LNCAP (cell line): Measurements from ENCODE around the gene APOA4.

Experiments used
- TF ChIP-seq, protein P1 (sequence below): fragments of 450-650 bp; IDR thresholded peaks from 2 replicates; pipeline ENCODE4 v1.5.1; 2017; ENCODE audit warnings: mild to moderate bottlenecking

Gene APOA4

DNA sequence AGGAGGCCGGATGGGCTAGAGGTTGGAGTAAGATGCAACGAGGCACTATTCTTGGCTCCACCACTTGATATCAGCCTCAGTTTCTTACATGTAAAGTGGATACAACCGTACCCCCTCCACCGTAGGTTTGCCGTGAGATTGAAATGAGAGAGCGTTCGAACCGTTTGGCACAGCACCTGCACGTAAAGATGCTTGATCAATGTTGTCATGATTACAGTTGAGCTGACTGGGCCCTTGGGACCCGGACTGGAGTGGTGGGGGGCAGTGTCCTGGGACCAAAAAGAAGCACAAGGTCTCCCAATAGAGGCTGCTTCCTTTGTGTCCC is 10.3 kb upstream of the APOA4 start:
- TF ChIP-seq, protein P1, sequence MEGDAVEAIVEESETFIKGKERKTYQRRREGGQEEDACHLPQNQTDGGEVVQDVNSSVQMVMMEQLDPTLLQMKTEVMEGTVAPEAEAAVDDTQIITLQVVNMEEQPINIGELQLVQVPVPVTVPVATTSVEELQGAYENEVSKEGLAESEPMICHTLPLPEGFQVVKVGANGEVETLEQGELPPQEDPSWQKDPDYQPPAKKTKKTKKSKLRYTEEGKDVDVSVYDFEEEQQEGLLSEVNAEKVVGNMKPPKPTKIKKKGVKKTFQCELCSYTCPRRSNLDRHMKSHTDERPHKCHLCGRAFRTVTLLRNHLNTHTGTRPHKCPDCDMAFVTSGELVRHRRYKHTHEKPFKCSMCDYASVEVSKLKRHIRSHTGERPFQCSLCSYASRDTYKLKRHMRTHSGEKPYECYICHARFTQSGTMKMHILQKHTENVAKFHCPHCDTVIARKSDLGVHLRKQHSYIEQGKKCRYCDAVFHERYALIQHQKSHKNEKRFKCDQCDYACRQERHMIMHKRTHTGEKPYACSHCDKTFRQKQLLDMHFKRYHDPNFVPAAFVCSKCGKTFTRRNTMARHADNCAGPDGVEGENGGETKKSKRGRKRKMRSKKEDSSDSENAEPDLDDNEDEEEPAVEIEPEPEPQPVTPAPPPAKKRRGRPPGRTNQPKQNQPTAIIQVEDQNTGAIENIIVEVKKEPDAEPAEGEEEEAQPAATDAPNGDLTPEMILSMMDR = no peak

- TF ChIP-seq, protein P1 = no peak
Observed at GRCh38 chr11:116832350-116833290, 9.5 kb upstream of the APOA4 start.

DNA sequence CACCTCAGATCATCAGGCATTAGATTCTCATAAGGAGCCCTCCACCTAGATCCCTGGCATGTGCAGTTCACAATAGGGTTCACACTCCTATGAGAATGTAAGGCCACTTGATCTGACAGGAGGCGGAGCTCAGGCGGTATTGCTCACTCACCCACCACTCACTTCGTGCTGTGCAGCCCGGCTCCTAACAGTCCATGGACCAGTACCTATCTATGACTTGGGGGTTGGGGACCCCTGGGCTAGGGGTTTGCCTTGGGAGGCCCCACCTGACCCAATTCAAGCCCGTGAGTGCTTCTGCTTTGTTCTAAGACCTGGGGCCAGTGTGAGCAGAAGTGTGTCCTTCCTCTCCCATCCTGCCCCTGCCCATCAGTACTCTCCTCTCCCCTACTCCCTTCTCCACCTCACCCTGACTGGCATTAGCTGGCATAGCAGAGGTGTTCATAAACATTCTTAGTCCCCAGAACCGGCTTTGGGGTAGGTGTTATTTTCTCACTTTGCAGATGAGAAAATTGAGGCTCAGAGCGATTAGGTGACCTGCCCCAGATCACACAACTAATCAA is 8.8 kb upstream of the APOA4 start:
- TF ChIP-seq, protein P1 = no peak

DNA sequence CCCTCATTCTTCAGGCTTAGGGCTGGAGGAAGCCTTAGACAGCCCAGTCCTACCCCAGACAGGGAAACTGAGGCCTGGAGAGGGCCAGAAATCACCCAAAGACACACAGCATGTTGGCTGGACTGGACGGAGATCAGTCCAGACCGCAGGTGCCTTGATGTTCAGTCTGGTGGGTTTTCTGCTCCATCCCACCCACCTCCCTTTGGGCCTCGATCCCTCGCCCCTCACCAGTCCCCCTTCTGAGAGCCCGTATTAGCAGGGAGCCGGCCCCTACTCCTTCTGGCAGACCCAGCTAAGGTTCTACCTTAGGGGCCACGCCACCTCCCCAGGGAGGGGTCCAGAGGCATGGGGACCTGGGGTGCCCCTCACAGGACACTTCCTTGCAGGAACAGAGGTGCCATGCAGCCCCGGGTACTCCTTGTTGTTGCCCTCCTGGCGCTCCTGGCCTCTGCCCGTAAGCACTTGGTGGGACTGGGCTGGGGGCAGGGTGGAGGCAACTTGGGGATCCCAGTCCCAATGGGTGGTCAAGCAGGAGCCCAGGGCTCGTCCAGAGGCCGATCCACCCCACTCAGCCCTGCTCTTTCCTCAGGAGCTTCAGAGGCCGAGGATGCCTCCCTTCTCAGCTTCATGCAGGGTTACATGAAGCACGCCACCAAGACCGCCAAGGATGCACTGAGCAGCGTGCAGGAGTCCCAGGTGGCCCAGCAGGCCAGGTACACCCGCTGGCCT is 7.2 kb upstream of the APOA4 start:
- TF ChIP-seq, protein P1 = no peak

- TF ChIP-seq, protein P1 = no peak
Observed at GRCh38 chr11:116829525-116830183, 6.5 kb upstream of the APOA4 start, which contains the start of gene APOC3. Gene APOC3 (plus strand): TSS chr11:116829907. CDS start chr11:116830583, 676 bp downstream.

GRCh38 chr11:116828632-116829524 is 5.8 kb upstream of the APOA4 start:
- TF ChIP-seq, protein P1 = no peak
